ENCODE results near the gene MREG.

GRCh38 chr2:215896921-215897320, 116.4 kb downstream of the MREG start:
- TF ChIP-seq EZH2phosphoT487 (IDR thresholded peaks at IDR 0.05; ENCODE audit: insufficient read depth, low read depth) (no peak), EZH2 (IDR thresholded peaks at IDR 0.05; ENCODE audit: insufficient read depth, poor library complexity, severe bottlenecking) (no peak)
